Effector memory CD4-positive, alpha-beta T cell (primary cell): ENCODE measurements around the gene ABCA13.

Experiments
- DNase-seq, 3 donors: peaks; one replicate each; pipeline ENCODE4 v3.0.0-alpha.2; 2020
- H3K27ac ChIP-seq: 2 replicates; pipeline ENCODE4 v1.7.0; 2013; ENCODE audit warnings: mild to moderate bottlenecking, low read length, moderate library complexity; ENCODE audit not compliant: insufficient read depth, poor library complexity, severe bottlenecking
- H3K27me3 ChIP-seq: replicated peaks from 2 replicates; pipeline ENCODE4 v1.7.0; 2013; ENCODE audit warnings: mild to moderate bottlenecking, low read length; ENCODE audit not compliant: insufficient read depth, control insufficient read depth, poor library complexity, severe bottlenecking
- H3K36me3 ChIP-seq: 2 replicates; pipeline ENCODE4 v1.7.0; 2013; ENCODE audit warnings: mild to moderate bottlenecking, low read length, moderate library complexity; ENCODE audit not compliant: control insufficient read depth, insufficient read depth
- H3K4me1 ChIP-seq: 2 replicates; pipeline ENCODE4 v1.7.0; 2013; ENCODE audit warnings: low read length, mild to moderate bottlenecking; ENCODE audit not compliant: control insufficient read depth, insufficient read depth, poor library complexity, severe bottlenecking
- H3K4me3 ChIP-seq: 2 replicates; pipeline ENCODE4 v1.7.0; 2013; ENCODE audit warnings: low read length, low read depth, mild to moderate bottlenecking; ENCODE audit not compliant: insufficient read depth, poor library complexity, severe bottlenecking
- H3K9me3 ChIP-seq: 2 replicates; pipeline ENCODE4 v1.7.0; 2013; ENCODE audit warnings: mild to moderate bottlenecking, low read length, moderate library complexity; ENCODE audit not compliant: control insufficient read depth
- total RNA-seq, 3 donors: gene quantifications; one replicate each; lab custom pipeline; 2026; lab: John Stamatoyannopoulos, UW

The ABCA13 gene, protein sequence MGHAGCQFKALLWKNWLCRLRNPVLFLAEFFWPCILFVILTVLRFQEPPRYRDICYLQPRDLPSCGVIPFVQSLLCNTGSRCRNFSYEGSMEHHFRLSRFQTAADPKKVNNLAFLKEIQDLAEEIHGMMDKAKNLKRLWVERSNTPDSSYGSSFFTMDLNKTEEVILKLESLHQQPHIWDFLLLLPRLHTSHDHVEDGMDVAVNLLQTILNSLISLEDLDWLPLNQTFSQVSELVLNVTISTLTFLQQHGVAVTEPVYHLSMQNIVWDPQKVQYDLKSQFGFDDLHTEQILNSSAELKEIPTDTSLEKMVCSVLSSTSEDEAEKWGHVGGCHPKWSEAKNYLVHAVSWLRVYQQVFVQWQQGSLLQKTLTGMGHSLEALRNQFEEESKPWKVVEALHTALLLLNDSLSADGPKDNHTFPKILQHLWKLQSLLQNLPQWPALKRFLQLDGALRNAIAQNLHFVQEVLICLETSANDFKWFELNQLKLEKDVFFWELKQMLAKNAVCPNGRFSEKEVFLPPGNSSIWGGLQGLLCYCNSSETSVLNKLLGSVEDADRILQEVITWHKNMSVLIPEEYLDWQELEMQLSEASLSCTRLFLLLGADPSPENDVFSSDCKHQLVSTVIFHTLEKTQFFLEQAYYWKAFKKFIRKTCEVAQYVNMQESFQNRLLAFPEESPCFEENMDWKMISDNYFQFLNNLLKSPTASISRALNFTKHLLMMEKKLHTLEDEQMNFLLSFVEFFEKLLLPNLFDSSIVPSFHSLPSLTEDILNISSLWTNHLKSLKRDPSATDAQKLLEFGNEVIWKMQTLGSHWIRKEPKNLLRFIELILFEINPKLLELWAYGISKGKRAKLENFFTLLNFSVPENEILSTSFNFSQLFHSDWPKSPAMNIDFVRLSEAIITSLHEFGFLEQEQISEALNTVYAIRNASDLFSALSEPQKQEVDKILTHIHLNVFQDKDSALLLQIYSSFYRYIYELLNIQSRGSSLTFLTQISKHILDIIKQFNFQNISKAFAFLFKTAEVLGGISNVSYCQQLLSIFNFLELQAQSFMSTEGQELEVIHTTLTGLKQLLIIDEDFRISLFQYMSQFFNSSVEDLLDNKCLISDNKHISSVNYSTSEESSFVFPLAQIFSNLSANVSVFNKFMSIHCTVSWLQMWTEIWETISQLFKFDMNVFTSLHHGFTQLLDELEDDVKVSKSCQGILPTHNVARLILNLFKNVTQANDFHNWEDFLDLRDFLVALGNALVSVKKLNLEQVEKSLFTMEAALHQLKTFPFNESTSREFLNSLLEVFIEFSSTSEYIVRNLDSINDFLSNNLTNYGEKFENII (N-terminal part only)
- 0 to 0.39 (median 0.09) reads per million in 3 donors for total RNA-seq

DNA sequence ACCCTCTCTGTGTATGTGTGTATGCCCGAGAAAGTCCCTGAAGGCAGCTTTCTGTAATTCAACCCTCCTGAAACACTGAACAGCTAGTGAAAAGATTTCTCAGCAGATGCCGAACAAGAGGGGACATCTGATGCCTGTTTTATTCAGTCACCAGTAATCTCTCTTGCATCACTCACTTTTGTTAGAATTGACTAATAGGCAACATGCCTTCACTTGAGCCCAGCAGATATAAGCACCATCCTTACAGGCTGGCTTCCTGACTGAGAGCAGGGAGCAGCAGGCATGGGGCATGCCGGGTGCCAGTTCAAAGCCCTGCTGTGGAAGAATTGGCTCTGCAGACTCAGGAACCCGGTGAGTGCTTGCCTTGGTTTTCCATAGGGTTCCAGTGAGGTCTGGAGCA is at the start of gene ABCA13:
TSS of gene ABCA13 (plus strand) at position 257 of the 400 bp plus-strand sequence. CDS start at position 283, 26 bp downstream.
- no peak within 1 kb of the TSS for H3K27ac ChIP-seq
- no peak within 1 kb of the TSS for H3K4me3 ChIP-seq
- no peaks in the 10 kb centered on the region for H3K27me3 ChIP-seq
- H3K36me3 ChIP-seq = no peaks in the 10 kb centered on the region
- DNase-seq = no peak
- no peaks in the 10 kb centered on the region for H3K4me1 ChIP-seq
- no peaks in the 10 kb centered on the region for H3K9me3 ChIP-seq

DNA sequence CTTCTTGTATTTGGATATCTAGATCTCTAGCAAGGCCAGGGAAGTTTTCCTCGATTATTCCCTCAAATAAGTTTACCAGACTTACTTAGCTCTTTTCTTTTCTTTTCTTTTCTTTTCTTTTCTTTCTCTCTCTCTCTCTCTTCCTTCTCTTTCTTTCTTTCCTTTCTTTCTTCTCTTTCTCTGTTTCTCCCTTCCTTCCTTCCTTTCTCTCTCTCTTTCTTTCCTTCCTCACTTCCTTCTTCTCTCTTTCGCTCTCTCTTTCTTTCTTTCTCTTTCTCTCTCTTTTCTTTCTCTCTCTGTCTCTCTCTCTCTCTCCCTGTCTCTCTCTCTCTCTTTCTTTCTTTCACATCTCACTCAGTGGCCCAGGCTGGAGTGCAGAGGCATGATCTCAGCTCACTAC is 45.2 kb upstream of the ABCA13 start:
- H3K4me1 ChIP-seq = no peaks in the 10 kb centered on the region
- DNase-seq = no peak
- H3K36me3 ChIP-seq = no peaks in the 10 kb centered on the region
- no peak overlapping the region for H3K27ac ChIP-seq
- peaks cover 5% of the 10 kb centered on the region for H3K27me3 ChIP-seq
- no peak overlapping the region for H3K4me3 ChIP-seq
- no peaks in the 10 kb centered on the region for H3K9me3 ChIP-seq

DNA sequence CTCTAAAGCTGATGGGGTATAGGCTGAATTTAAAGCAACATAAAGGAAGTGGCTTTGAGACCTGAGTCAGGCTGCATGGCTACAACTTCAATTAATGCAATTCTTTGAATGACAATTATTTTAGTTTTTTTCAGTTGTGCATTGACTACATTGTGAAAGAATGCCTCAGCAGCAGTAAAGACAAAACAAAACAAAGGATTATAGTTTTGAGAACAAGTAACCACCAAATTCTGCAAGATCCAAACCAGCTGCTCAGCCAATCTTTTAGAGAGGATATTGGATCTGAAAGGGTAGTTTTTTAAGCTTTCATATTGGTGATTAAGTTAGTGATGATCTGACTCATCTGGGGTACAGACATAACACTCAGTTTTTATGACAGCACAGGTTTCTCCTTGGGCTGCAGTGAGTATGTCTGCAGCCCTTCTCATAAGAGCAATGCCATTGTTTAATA is 40.6 kb upstream of the ABCA13 start:
- Histone ChIP-seq H3K9me3 (no peaks in the 10 kb centered on the region), H3K27me3 (peaks cover 5% of the 10 kb centered on the region), H3K36me3 (no peaks in the 10 kb centered on the region), H3K4me3 (no peak overlapping the region), H3K27ac (no peak overlapping the region), H3K4me1 (no peaks in the 10 kb centered on the region)
- DNase-seq = no peak

DNA sequence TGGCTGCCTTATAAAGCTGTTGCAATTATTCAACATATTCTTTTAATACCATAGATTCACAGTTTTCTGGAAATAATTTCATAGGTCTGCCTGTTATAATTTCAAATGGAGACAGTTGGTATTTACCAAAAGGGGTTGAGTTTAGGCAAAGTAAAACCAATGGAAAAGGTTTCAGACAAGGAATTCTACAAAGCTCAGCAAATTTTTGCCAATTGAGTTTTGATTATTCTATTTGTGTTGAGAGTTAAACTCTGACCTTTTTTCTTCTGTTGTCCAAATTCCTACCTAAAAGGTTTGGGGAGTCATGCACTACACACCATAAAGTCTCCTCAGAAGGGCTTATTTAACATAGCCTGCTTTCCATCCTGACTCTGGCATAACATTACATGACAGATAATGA is 38.5 kb upstream of the ABCA13 start:
- no peaks in the 10 kb centered on the region for H3K4me1 ChIP-seq
- H3K36me3 ChIP-seq = no peaks in the 10 kb centered on the region
- H3K4me3 ChIP-seq = no peak overlapping the region
- DNase-seq = no peak
- no peaks in the 10 kb centered on the region for H3K27me3 ChIP-seq
- no peak overlapping the region for H3K27ac ChIP-seq
- no peaks in the 10 kb centered on the region for H3K9me3 ChIP-seq

DNA sequence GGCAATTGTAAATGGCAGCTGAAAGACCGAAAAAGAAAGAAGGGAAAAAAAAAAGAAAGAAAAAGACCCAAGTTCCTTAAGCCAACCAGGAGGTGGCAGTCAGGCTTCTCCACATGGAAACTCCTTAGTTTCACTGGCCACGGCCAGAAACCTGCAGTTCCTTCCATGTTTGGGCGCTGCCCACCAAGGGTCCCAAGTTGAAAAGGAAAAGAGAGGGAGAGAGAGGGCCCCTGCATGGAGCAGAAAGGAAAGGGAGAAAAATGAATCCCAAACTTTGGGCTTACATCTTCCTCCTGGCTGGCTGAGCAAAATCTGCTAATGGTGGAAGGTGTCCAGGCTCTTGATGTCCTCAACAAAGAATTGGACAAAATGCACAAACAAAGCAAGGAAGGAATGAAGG is 31.8 kb upstream of the ABCA13 start:
- Histone ChIP-seq H3K27me3 (no peaks in the 10 kb centered on the region), H3K27ac (no peak overlapping the region), H3K4me1 (no peaks in the 10 kb centered on the region), H3K9me3 (no peaks in the 10 kb centered on the region), H3K36me3 (no peaks in the 10 kb centered on the region), H3K4me3 (no peak overlapping the region)
- DNase-seq = no peak

DNA sequence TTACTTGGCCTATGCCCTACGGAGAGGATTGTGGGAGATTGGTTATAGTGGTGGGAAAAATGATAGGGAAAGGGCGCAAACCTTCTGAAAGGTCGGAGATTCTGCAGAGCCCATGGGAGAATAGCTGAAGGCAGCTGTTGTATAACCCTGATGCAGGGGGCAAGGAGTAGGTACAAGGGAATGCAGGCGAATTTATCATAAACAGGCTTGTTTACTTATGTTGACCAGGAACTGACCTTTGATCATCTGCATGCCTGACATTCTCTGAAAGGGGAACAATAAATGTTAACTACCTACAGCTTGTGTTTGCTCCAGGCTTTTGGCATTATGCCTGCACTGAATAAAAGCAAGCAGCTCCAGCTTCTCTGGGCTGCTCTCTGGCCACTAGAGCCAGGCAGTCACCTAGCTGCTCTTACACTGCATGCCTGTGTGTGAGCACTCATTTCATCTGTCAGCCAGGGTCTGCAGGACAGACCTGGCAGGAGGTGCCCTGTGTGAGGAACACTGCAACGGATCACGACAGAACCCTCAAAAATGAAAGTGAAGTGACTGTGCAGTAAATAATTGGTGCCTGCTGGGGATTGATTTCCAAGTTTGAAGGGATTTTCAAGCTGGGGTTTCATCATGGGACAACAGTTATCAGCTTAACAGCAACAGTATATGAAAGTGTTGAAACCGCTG is 31.1 kb upstream of the ABCA13 start:
- H3K4me3 ChIP-seq = no peak overlapping the region

DNA sequence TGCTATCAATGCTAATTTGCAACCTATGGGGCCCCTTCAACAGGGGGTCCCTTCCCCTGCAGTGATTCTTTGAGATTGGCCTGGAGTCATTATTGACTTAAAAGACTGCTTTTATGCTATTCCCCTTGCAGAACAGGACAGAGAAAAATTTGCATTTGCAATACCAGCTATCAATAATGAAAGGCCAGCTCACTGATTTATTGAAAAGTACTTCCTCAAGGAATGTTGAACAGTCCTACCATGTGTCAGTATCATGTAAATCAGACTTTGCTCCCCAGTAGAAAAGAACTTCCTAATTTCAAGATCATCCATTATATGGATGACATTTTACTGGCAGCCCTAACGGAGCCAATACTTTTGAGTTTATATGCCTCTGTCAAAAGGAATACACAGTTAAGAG is 29.7 kb upstream of the ABCA13 start:
- no peaks in the 10 kb centered on the region for H3K27me3 ChIP-seq
- no peaks in the 10 kb centered on the region for H3K36me3 ChIP-seq
- H3K4me1 ChIP-seq = no peaks in the 10 kb centered on the region
- no peak overlapping the region for H3K4me3 ChIP-seq
- H3K27ac ChIP-seq = no peak overlapping the region
- no peak for DNase-seq
- no peaks in the 10 kb centered on the region for H3K9me3 ChIP-seq

More for the DNA sequence above, 31.1 kb upstream of the ABCA13 start:
- Histone ChIP-seq H3K4me1 (no peaks in the 10 kb centered on the region), H3K27ac (no peak overlapping the region), H3K36me3 (no peaks in the 10 kb centered on the region), H3K9me3 (no peaks in the 10 kb centered on the region), H3K27me3 (no peaks in the 10 kb centered on the region)
- no peak for DNase-seq

DNA sequence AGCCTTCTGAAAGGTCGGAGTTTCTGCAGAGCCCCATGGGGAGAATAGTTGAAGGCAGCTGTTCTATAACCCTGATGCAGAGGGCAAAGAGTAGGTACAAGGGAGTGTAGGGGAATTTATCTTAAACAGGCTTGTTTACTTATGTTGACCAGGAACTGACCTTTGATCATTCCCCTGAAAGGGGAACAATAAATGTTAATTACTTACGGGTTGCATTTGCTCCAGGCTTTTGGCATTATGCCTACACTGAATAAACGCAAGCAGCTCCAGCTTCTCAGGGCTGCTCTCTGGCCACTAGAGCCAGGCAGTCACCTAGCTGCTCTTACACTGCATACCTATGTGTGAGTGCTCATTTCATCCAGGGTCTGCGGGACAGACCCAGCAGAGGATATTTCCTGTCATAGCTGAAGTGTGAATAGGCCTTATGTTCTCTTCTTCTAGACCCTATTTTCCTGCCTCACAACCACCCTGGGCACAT is 26.9 kb upstream of the ABCA13 start:
- no peak overlapping the region for H3K4me3 ChIP-seq
- no peaks in the 10 kb centered on the region for H3K27me3 ChIP-seq
- DNase-seq = no peak
- H3K27ac ChIP-seq = no peak overlapping the region
- H3K9me3 ChIP-seq = no peaks in the 10 kb centered on the region
- no peaks in the 10 kb centered on the region for H3K4me1 ChIP-seq
- H3K36me3 ChIP-seq = no peaks in the 10 kb centered on the region

DNA sequence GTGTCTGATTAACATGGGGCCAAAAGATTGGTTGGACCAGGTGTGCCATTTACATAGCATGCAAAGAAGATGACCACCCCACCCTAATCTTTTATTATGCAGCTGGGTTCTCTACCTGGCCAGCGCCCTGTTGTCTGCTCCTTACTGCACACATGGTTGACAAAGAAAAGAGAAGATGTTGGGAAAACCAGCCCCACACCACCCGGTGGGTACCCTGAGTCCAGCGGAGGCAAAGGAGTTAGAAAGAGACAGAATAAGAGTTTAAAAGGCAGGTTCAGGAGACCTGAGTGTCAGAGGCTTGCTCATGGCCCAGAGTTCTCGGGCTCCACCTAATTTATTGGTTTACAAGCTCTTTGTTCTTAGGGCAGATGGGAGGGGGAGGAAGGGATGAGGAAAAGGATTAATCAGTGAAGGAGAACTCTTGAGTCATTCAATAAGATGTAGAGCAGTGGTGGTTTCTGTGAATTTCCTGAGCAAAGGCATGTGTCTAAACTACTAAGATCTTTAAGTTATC is 24.1 kb upstream of the ABCA13 start:
- Histone ChIP-seq H3K27ac (no peak overlapping the region), H3K36me3 (no peaks in the 10 kb centered on the region), H3K4me1 (no peaks in the 10 kb centered on the region), H3K27me3 (no peaks in the 10 kb centered on the region), H3K4me3 (no peak overlapping the region), H3K9me3 (no peaks in the 10 kb centered on the region)
- no peak for DNase-seq
